K562 (cell line): ENCODE data around the gene ARHGAP22. TPM values are rescaled to one million over a fixed set of nuclear protein-coding genes. Genes with fewer than 3 reads are reported as not detected.

Experiments
- ATAC-seq: fragments of 200-7000 bp; cut with Tn5 transposase; 3 replicates; pipeline ENCODE4 v1.9.1; 2020; ENCODE audit warnings: moderate library complexity
- BruUV-seq: library from RNA; stranded (reverse); fragments of 400-500 nt; replicated peaks from 2 replicates; lab custom pipeline; 2021; lab: Mats Ljungman, UMichigan
- CTCF ChIA-PET: fragments of 300-600 bp; formaldehyde crosslinking; extraction: SDS; loops from one replicate; lab custom pipeline; 2021; ENCODE audit warnings: low intra/inter-chr PET ratio; lab: Yijun Ruan, JAX
- POLR2A ChIA-PET: fragments of 300-600, 350-650 bp; sonication (Branson Sonifier 250); formaldehyde crosslinking; extraction: SDS; loops from one replicate; lab custom pipeline; 2021; ENCODE audit warnings: antibody characterized with exemption, inconsistent platforms; lab: Yijun Ruan, JAX
- DNase-seq, 4 experiments: peaks; one replicate each; pipeline versions ENCODE4 v3.0.0 to v3.0.0-alpha.2; 2011 to 2018; ENCODE audit warnings: low spot score in 3 of 4, mixed read lengths in 3 of 4; ENCODE audit errors: extremely low read depth in 1 of 4
- FAIRE-seq: peaks from 2 replicates; lab custom pipeline; 2011; peaks lifted over from hg19 to GRCh38; lab: Jason Lieb, UNC
- H2AFZ ChIP-seq: 2 replicates; pipeline ENCODE4 v1.6.0; 2011; ENCODE audit warnings: low read depth, low read length, control low read depth, inconsistent platforms
- H3K27ac ChIP-seq: fragments of 200-600 bp; 3 replicates; pipeline ENCODE4 v1.8.0; 2011; ENCODE audit warnings: low read depth, mild to moderate bottlenecking, control low read depth, inconsistent platforms, low read length, moderate library complexity, mixed read lengths; ENCODE audit errors: extremely low read depth
- H3K27me3 ChIP-seq, 2 experiments: fragments of 300-600 bp in 1 of 2; 2 replicates in 1 of 2; 3 replicates in 1 of 2; pipeline versions ENCODE4 v1.6.0 to v1.8.0; 2011; ENCODE audit warnings: inconsistent platforms in 2 of 2, low read length in 2 of 2, mild to moderate bottlenecking in 1 of 2, mixed read lengths in 1 of 2, moderate library complexity in 1 of 2; ENCODE audit not compliant: control insufficient read depth in 2 of 2, insufficient read depth in 2 of 2
- H3K36me3 ChIP-seq: fragments of 300-600 bp; 3 replicates; pipeline ENCODE4 v1.8.0; 2011; ENCODE audit warnings: mild to moderate bottlenecking, low read length, inconsistent platforms; ENCODE audit not compliant: control insufficient read depth, insufficient read depth
- H3K4me1 ChIP-seq, 2 experiments: fragments of 200-600 bp in 1 of 2; replicated peaks in 1 of 2; 2 replicates in 1 of 2; 3 replicates in 1 of 2; pipeline versions ENCODE4 v1.5.1 to v1.8.0; 2011; ENCODE audit warnings: inconsistent platforms in 2 of 2, low read length in 2 of 2, mild to moderate bottlenecking in 1 of 2, mixed read lengths in 1 of 2, moderate library complexity in 1 of 2; ENCODE audit not compliant: control insufficient read depth in 2 of 2, insufficient read depth in 2 of 2
- H3K4me2 ChIP-seq: 2 replicates; pipeline ENCODE4 v1.6.1; 2011; ENCODE audit warnings: low read length, control low read depth, inconsistent platforms, mixed read lengths; ENCODE audit not compliant: insufficient read depth
- H3K4me3 ChIP-seq: fragments of 200-600 bp; sonication (generic), shearing (Covaris generic); 2 replicates; pipeline ENCODE4 v1.5.1; 2016; ENCODE audit warnings: control low read depth, inconsistent platforms
- H3K79me2 ChIP-seq: fragments of 200-600 bp; 3 replicates; pipeline ENCODE4 v1.8.0; 2011; ENCODE audit warnings: low read length, inconsistent platforms; ENCODE audit not compliant: control insufficient read depth, insufficient read depth
- H3K9ac ChIP-seq, 2 experiments: 2 replicates each; pipeline versions ENCODE4 v1.6.0 to v1.6.1; 2011; ENCODE audit warnings: low read depth in 2 of 2, low read length in 2 of 2, control low read depth in 1 of 2, inconsistent platforms in 1 of 2, mild to moderate bottlenecking in 1 of 2, mixed read lengths in 1 of 2; ENCODE audit not compliant: insufficient read depth in 1 of 2
- H3K9me1 ChIP-seq: one replicate; pipeline ENCODE4 v1.6.0; 2011; ENCODE audit warnings: inconsistent platforms, mild to moderate bottlenecking, low read length, moderate library complexity; ENCODE audit not compliant: control insufficient read depth, insufficient read depth
- H3K9me3 ChIP-seq: replicated peaks from 2 replicates; pipeline ENCODE4 v1.5.1; 2011; ENCODE audit warnings: low read depth, low read length, inconsistent platforms; ENCODE audit not compliant: control insufficient read depth, insufficient read depth
- H4K20me1 ChIP-seq: replicated peaks from 2 replicates; pipeline ENCODE4 v1.6.1; 2011; ENCODE audit warnings: low read length, inconsistent platforms, mixed read lengths; ENCODE audit not compliant: control insufficient read depth, insufficient read depth
- BCLAF1 ChIP-seq, 2 experiments: fragments of 450-650 bp in 1 of 2; IDR thresholded peaks; 2 replicates each; pipeline ENCODE4 v1.6.1; 2011 to 2017; ENCODE audit warnings: low read depth in 2 of 2, antibody characterized with exemption in 1 of 2, borderline replicate concordance in 1 of 2, low read length in 1 of 2, mild to moderate bottlenecking in 1 of 2, mixed read lengths in 1 of 2; ENCODE audit not compliant: control insufficient read depth in 1 of 2
- CEBPB ChIP-seq: fragments of 450-650 bp; IDR thresholded peaks from 2 replicates; pipeline ENCODE4 v1.6.1; 2016; ENCODE audit warnings: missing genetic modification characterization, missing compliant biosample characterization
- CEBPG ChIP-seq, 3 experiments: fragments of 200-800 bp in 1 of 3; sonication (Bioruptor generic) in 1 of 3; sonication (generic) in 1 of 3; formaldehyde crosslinking in 1 of 3; IDR thresholded peaks in 2 of 3; conservative IDR thresholded peaks in 1 of 3; 2 replicates each; pipeline versions ENCODE4 v1.6.1 to v1.8.0; 2016 to 2022; ENCODE audit warnings: missing compliant biosample characterization in 2 of 3, missing genetic modification characterization in 2 of 3, mild to moderate bottlenecking in 1 of 3, missing genetic modification reagents in 1 of 3
- DDX20 ChIP-seq: fragments of 450-650 bp; IDR thresholded peaks from 2 replicates; pipeline ENCODE4 v1.6.1; 2016; ENCODE audit warnings: missing genetic modification characterization, low read depth, mild to moderate bottlenecking, missing compliant biosample characterization, moderate library complexity
- NFIC ChIP-seq: fragments of 450-650 bp; IDR thresholded peaks from 2 replicates; pipeline ENCODE4 v1.6.1; 2017; ENCODE audit warnings: mild to moderate bottlenecking, inconsistent platforms
- WGBS: fragments of 100-300 bp; shearing (Covaris generic); methylation state at CpG from one replicate; pipeline ENCODE4 v1.1.6; 2016; ENCODE audit warnings: low coverage, mixed read lengths; ENCODE audit not compliant: insufficient coverage; ENCODE audit errors: missing lambda C conversion rate; 5-methylcytosine and 5-hydroxymethylcytosine counted together
- in situ Hi-C: fragments of 300-500 bp; cut with MboI; formaldehyde crosslinking; loops from 4 replicates; pipeline ENCODE4 v1.15.0; 2018; ENCODE audit warnings: inconsistent platforms, mixed read lengths
- intact Hi-C: fragments of 100-400 bp; cut with micrococcal nuclease; formaldehyde crosslinking; loops from 2 replicates; pipeline ENCODE4 v1.14.2; 2022
- polyA plus RNA-seq, 8 experiments: library from polyadenylated mRNA; depleted of rRNA in 4 of 8; stranded (reverse) in 5 of 8; unstranded in 3 of 8; fragments of >200 nt; fragmentation: Nextera tagmentation in 2 of 8; fragmentation: Illumina TruSeq in 1 of 8; extraction: Ambion mirVana in 2 of 8; extraction: Trizol in 1 of 8; gene quantifications; 2 replicates each; pipeline versions ENCODE4 v1.2.1 to v1.2.3, GENCODE V29; 2011 to 2014; ENCODE audit warnings: inconsistent platforms in 1 of 8, missing spikeins in 1 of 8
- total RNA-seq, 7 experiments: library from RNA; depleted of rRNA in 6 of 7; stranded (reverse); fragments of >200 nt in 6 of 7; fragmentation: Illumina TruSeq in 2 of 7; extraction: Trizol in 2 of 7; gene quantifications; 2 replicates each; pipeline versions ENCODE4 v1.2.1 to v1.2.3, GENCODE V29; 2011 to 2021; ENCODE audit warnings: low replicate concordance in 1 of 7

Gene ARHGAP22
- total and polyA plus RNA-seq, 9 of the 15 experiments (the other 6 are each of a cell fraction or from before 2014, with no cell fraction given), result 1.3 to 28.1 (median 12.7) TPM

GRCh38 chr10:48404646-48405045 is 200.2 kb downstream of the ARHGAP22 start:
- DNase-seq (no peak), FAIRE-seq (no peak), ATAC-seq (no peak)
- Histone ChIP-seq H3K9me1 (no peaks in the 10 kb centered on the region), H3K79me2 (peaks cover 13% of the 10 kb centered on the region), H3K36me3 (peaks cover 24% of the 10 kb centered on the region; the same call in 2 of the 3 replicates), H3K4me2 (no peak overlapping the region), H3K9me3 (no peaks in the 10 kb centered on the region), H3K27me3 (no peaks in the 10 kb centered on the region), H3K27ac (no peak overlapping the region), H3K4me1 (peaks cover 3 to 25% of the 10 kb centered on the region in 2 experiments), H4K20me1 (no peaks in the 10 kb centered on the region), H3K9ac (no peak overlapping the region), H2AFZ (no peak overlapping the region), H3K4me3 (no peak overlapping the region)
- ChIA-PET POLR2A (interaction anchor here (1.3 to 1.4 kb wide), 2 partner anchors 8 to 21 kb away, joined by 3 to 4 read pairs; no protein-coding TSS in a partner anchor), CTCF (no interaction called here)
- no TSS peak for BruUV-seq
- in situ Hi-C loops (no loop called here), intact Hi-C loops (no loop called here)
- 90% methylated on average over 4 of the region's 4 CpGs for WGBS
- TF ChIP-seq CEBPB (tag) (0 out of 2 replicates have a peak, but pooled peaks have one; percentile 31), CEBPG (CRISPR knock-in tag; IDR thresholded peaks at IDR 0.05) (no peak), CEBPG (tag; conservative IDR thresholded peaks at IDR 0.05 in 1 of 2, IDR thresholded peaks at IDR 0.05 in 1 of 2) (peak; percentile 16 to 28; a peak in 1 of 4 replicates), BCLAF1 (IDR thresholded peaks at IDR 0.05; ENCODE audit: borderline replicate concordance in 1 of 2, control insufficient read depth in 1 of 2, low read depth in 2 of 2, low read length in 1 of 2) (no peak), DDX20 (tag) (no peak), NFIC (0 out of 2 replicates have a peak, but pooled peaks have one; percentile 24)
